Ascending aorta (tissue), 2 donors: Measurements from ENCODE around the gene GOLT1A. TPM values are rescaled to one million over a fixed set of nuclear protein-coding genes. Genes with fewer than 3 reads are reported as not detected.

Source experiments
- DNase-seq, 2 donors: peaks; one replicate each; pipeline ENCODE4 v3.0.0-alpha.2; 2019; ENCODE audit warnings: low spot score in 2 of 2
- H3K27ac ChIP-seq, 2 donors: fragments of 200-600 bp; sonication (generic); one replicate each; pipeline ENCODE4 v1.5.1; 2016 to 2017; ENCODE audit warnings: mild to moderate bottlenecking in 1 of 2
- H3K27me3 ChIP-seq: fragments of 200-600 bp; sonication (generic); one replicate; pipeline ENCODE4 v1.5.1; 2017
- H3K36me3 ChIP-seq, 2 donors: fragments of 200-600 bp; sonication (generic); one replicate each; pipeline ENCODE4 v1.5.1; 2016
- H3K4me1 ChIP-seq, 2 donors: fragments of 200-600 bp; sonication (generic); one replicate each; pipeline ENCODE4 v1.5.1; 2016 to 2017; ENCODE audit warnings: mild to moderate bottlenecking in 1 of 2
- H3K4me3 ChIP-seq, 2 donors: fragments of 200-600 bp; sonication (generic); one replicate each; pipeline ENCODE4 v1.5.1; 2016 to 2017; ENCODE audit warnings: mild to moderate bottlenecking in 1 of 2
- H3K9me3 ChIP-seq, 2 donors: fragments of 200-600 bp; sonication (generic); one replicate each; pipeline ENCODE4 v1.5.1; 2016
- CTCF ChIP-seq, 3 experiments: fragments of 200-600 bp in 2 of 3; fragments of 450-650 bp in 1 of 3; sonication (generic) in 2 of 3; IDR thresholded peaks; one replicate each; pipeline ENCODE4 v1.5.1; 2016 to 2019; ENCODE audit warnings: antibody characterized with exemption in 3 of 3, mild to moderate bottlenecking in 1 of 3, moderate library complexity in 1 of 3
- intact Hi-C: fragments of 100-400 bp; cut with DNase I; formaldehyde crosslinking; loops from one replicate; pipeline ENCODE4 v1.15.1; 2023
- total RNA-seq: library from RNA; depleted of rRNA; stranded (reverse); fragments of >200 nt; gene quantifications from one replicate; pipeline ENCODE4 v1.1.0, GENCODE V29; 2016

The GOLT1A gene
- total RNA-seq, 1 donor from 2014 or later: not detected

DNA sequence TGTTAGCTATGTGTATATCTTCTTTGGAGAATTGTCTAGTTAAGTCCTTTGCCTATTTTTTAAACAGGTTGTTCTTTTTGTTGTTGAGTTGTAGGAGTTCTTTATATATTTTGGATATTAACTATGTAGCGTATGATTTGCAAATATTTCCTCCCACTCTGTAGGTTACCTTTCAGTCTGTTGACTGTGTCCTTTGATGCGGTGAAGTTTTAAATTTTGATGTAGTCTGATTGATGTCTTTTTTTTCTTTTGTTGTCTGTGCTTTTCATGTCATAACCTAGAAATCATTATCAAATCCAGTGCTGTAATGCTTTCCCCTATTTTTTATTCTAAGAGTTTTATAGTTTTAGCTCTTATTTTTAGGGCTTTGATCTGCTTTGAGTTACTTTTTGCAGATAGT is 8.8 kb downstream of the GOLT1A start:
- Histone ChIP-seq H3K36me3 (no peaks in the 10 kb centered on the region), H3K4me3 (no peak overlapping the region), H3K9me3 (no peaks in the 10 kb centered on the region), H3K27me3 (no peaks in the 10 kb centered on the region), H3K4me1 (no peaks in the 10 kb centered on the region), H3K27ac (no peak overlapping the region)
- intact Hi-C loops: no loop called here
- TF ChIP-seq CTCF (IDR thresholded peaks at IDR 0.05): no peak
- DNase-seq: no peak

GRCh38 chr1:204203206-204203767 is 10.5 kb downstream of the GOLT1A start:
- H3K27me3 ChIP-seq: no peaks in the 10 kb centered on the region
- no peaks in the 10 kb centered on the region for H3K36me3 ChIP-seq
- TF ChIP-seq CTCF (IDR thresholded peaks at IDR 0.05): no peak
- intact Hi-C loops: no loop called here
- no peaks in the 10 kb centered on the region for H3K4me1 ChIP-seq
- DNase-seq: no peak
- H3K9me3 ChIP-seq: no peaks in the 10 kb centered on the region
- no peak overlapping the region for H3K27ac ChIP-seq
- H3K4me3 ChIP-seq: no peak overlapping the region

- Histone ChIP-seq H3K27me3 (no peaks in the 10 kb centered on the region), H3K4me3 (no peak overlapping the region), H3K4me1 (no peaks in the 10 kb centered on the region), H3K27ac (no peak overlapping the region), H3K9me3 (no peaks in the 10 kb centered on the region), H3K36me3 (no peaks in the 10 kb centered on the region)
- intact Hi-C loops: no loop called here
- no peak for TF ChIP-seq CTCF (IDR thresholded peaks at IDR 0.05)
- DNase-seq: no peak
Measured at GRCh38 chr1:204202481-204202880, 11.3 kb downstream of the GOLT1A start.

DNA sequence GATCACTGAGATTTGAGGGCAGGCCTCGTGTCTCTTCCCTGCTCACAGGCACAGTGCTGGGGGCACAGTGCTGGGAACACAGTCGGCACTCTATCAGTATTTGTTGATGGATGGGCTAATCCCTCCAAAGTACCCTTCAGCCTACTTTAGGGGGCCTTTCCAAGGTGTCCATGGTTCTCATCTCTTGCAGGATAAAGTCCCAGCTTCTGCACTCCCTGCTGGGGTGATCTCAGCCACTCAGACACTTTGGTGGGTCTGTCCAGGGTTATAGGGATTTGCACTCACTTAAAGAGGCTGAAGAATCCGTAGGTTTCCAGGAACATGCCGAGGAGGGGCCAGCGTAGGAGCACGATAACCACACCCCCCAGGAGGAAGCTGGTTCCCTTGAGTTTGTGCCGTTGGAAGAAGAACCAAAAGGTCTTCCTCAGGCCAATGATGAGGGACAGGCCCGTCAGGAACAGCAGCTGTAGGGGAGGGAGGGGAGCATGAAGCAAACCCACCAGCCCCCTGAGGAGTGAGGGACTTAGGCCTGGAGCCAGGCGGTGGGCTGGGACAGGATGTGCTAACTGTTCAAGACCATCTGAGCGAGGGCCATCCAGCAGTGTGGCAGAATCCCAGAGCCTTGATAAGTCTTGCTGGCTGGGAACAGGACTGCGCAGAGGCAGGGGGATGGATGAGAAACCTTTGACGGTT is 12.3 kb downstream of the GOLT1A start:
- Histone ChIP-seq H3K27ac (no peak overlapping the region), H3K4me3 (no peak overlapping the region), H3K9me3 (no peaks in the 10 kb centered on the region), H3K36me3 (no peaks in the 10 kb centered on the region), H3K4me1 (no peaks in the 10 kb centered on the region), H3K27me3 (no peaks in the 10 kb centered on the region)
- DNase-seq: no peak
- TF ChIP-seq CTCF (IDR thresholded peaks at IDR 0.05): no peak
- intact Hi-C loops: no loop called here

DNA sequence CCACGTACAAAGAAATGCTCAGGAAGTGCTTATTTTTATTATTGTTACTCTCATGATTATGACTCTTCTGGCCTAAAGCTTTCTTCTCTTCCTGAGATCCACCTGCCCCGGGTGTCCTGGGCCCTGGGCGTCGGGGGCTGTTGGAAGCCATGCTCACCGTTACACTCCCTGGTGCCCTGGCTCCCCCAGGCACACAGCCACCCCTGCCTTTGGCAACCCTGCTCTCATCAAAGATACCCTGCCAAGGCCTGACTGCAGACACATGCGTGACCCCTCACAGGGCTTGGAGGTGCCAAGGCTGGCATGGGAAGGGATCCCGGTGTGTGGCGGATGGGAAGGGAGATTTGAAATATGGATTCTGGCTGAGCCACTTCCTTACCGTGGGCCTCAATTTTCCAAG is 14.2 kb downstream of the GOLT1A start:
- no peaks in the 10 kb centered on the region for H3K9me3 ChIP-seq
- no peaks in the 10 kb centered on the region for H3K36me3 ChIP-seq
- no peak overlapping the region for H3K4me3 ChIP-seq
- no peak for DNase-seq
- no peaks in the 10 kb centered on the region for H3K4me1 ChIP-seq
- TF ChIP-seq CTCF (IDR thresholded peaks at IDR 0.05): no peak
- no peaks in the 10 kb centered on the region for H3K27me3 ChIP-seq
- H3K27ac ChIP-seq: no peak overlapping the region
- intact Hi-C loops: no loop called here
